ENCODE results near the gene PSMC5.
"Not testable (repeated sequence)": the region's sequence is repeated elsewhere in the genome, so short reads cannot be mapped to it uniquely, and the experiment has no call there.

The PSMC5 gene

DNA sequence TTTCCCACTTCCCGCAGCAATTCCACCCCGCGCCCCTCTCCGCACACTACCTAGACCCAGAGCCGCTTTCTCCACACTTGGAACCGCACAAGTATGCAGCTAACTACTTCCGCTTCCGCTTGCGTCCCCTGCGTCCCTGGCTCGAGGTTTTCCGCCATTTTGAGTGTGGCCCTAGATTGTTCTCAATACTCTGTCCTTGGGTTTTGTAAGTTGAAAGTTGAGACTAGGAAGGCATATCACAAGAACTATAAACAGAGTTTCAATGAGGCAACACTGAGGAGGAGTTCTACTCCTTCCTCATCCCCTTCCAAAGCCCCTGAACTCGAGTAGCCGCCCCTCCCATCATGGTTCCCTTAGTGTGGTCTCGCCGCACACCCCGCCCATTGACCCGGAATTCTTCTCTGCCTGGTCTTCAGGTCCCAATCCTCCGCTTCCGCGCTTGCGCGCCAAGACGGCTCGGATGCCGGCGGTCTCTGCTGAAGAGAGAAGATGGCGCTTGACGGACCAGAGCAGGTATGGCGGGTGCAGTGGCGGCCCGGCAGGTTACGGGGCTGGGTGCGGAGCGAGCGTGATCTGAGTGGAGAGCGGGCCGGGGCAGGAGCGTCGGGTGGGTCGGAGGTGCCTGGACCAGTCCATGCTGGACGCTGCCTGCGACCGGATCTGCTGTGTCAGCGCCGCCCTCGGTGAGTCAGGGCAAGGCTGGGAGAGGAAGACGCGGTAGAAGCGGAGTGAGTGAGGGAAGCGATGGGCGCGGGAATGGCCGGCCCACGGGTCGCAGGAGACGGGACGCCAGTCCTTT lies at the start of gene PSMC5, which contains the start of gene FTSJ3:
Gene PSMC5 (plus strand): TSS at position 430 of the 799 bp plus-strand sequence. CDS start 60 bp downstream, at position 490.
Gene FTSJ3 (minus strand): TSS at position 662 of the 799 bp plus-strand sequence. CDS start 761 bp downstream, outside the sequence.
- no peak for FAIRE-seq

DNA sequence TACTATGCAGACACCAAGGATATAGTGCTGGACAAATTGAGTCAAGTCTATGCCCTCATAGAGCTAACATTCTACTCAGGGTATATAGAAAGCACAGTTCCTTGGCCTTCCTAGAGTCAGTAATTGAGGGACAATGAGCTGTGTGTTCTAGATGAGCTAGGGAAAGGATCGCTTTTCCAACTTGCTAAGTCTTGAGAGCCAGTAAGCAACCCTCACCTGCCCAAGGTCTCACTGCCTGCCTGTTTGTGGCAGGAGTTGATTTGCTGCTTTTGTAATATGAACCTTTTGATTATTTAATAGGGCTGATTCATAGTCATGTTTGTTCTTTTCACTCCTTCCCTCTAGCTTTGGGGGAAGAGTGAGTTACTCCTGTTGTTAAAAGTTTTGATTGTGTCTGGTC lies 46.7 kb upstream of the PSMC5 start:
- no peak for FAIRE-seq

DNA sequence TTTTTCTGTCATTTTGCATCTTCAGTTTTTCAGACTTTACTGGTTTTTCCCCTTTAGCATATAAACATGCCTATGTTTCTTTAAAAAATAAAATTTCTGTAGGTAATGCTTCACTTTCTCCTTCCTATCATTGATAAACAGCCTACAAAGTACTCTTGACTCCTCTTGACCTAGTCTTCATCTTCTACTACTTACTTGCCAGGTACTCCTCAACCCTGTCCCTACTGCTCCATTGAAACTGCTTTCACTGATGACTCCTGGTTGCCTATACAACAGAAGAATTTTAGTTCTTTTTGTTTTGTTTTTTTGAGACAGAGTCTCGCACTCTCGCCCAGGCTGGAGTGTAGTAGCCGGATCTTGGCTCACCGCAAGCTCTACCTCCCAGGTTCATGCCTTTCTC lies 46.3 kb upstream of the PSMC5 start:
- FAIRE-seq: no peak

DNA sequence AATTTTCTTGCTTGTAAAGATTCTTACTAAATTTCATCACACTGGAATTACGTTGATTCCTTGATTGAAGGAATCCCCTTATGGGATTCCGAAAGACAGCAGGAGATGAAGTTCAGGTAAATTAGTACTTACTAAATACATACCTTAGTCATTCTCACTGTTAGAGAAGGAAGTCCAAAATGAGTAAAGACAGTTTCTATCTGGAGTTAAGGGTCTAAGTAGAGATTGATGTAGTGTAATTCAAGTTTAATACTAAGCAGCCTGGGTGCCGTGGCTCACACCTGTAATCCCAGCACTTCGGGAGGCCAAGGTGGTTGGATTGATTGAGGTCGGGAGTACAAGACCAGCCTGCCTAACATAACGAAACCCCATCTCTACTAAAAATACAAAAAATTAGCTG lies 43.7 kb upstream of the PSMC5 start:
- FAIRE-seq: no peak

DNA sequence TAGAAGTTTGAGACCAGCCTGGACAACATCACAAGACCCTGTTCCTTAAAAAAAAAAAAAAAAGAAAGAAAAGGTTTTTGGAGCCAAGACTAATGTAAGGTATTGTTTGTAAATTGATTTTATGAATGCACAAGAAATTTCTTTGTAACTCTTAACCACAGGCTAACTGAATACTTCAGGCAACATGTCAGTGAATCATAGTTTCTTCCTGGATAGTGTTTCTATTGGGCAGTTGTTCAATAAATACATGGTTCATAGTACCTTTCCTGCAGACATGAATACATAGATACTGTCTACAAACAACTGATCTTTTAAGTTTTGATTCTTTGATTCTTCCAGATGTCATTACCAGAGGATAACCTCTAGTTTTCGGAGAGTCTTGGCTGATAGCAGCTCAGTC lies 41.7 kb upstream of the PSMC5 start:
- FAIRE-seq: no peak

DNA sequence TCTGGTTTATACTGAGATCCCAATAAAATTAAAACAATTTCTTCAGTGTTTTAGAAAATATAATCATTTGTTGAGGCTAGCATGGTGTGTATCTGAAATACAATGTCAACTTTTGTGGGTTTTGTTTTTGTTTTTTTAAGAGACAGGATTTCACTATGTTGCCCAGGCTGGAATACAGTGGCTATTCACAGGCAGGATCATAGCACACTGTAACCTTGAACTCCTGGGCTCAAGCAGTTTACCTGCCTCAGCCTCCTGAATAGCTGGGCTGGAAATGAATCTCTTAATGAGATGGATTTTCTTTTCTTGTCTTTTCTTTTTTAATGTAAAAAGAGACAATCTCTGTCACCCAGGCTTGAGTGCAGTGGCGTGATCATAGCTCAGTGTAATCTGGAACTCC lies 41.1 kb upstream of the PSMC5 start:
- FAIRE-seq: no peak

DNA sequence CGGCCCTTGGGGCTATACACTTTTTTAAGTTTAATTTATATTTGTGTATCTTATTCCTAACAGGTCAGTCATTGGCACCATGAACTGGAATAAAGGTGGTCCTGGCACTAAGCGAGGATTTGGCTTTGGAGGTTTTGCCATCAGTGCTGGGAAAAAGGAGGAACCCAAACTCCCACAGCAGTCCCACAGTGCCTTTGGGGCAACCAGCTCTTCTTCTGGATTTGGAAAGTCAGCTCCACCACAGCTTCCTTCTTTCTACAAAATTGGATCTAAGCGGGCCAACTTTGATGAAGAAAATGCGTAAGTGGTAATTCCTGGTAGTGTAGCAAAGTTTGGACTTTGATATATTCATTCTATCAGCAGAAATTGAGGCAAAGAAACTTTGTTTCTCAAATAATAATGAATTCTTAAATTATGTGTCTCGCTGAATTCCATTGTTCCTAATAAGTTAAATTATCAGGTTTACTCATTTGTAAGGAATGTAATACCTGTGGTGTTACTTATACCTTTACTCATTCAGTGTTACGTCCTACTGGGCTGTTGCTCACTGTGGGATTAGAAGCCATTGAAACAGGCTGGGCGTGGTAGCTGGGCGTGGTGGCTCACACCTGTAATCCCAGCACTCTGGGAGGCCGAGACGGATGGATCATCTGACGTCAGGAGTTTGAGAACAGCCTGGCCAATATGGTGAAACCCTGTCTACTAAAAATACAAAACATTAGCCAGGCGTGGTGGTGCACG lies 40.1 kb upstream of the PSMC5 start:
- FAIRE-seq: no peak

DNA sequence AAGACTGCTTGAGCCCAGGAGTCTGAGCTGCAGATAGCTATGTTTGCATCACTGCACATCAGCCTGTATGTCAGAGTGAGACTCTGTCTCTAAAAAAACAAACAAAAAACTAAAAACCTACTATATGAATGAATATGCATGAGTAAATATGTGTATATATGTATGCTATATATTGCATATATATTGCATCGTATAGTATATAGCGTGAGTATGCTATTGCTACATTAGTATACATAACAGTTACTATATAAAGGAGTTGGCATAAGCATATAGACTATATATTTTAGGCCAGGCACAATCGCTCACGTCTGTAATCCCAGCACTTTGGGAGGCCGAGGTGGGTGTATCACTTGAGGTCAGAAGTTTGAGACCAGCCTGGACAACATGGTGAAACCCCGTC lies 37.2 kb upstream of the PSMC5 start:
- FAIRE-seq: no peak

DNA sequence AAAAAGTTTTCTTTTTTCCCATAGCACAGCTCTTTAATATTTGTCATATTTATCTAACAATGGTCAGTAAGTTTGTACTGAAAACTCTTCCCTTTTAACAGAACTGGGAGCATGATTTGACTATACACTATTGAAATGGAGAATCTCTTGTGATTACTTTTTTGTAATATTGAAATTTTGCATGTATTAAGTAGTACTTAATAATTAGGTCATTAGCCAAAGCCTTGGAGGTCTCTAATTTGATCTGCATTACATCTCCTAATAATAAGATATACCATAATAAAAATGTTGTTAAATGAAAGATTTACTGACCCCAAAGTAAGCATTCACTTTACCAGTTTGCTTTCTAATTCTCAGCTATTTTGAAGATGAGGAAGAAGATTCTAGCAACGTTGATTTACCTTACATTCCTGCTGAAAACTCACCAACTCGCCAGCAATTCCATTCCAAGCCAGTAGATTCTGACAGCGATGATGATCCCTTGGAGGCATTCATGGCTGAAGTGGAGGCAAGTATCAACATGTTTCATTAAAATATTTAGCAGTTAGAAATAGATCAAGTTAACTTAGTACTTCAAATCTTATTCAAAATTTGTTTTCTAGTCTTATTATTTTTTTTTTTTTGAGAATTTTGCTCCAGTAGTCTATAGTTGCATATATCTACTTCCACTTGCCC lies 35.0 kb upstream of the PSMC5 start:
- FAIRE-seq: no peak

DNA sequence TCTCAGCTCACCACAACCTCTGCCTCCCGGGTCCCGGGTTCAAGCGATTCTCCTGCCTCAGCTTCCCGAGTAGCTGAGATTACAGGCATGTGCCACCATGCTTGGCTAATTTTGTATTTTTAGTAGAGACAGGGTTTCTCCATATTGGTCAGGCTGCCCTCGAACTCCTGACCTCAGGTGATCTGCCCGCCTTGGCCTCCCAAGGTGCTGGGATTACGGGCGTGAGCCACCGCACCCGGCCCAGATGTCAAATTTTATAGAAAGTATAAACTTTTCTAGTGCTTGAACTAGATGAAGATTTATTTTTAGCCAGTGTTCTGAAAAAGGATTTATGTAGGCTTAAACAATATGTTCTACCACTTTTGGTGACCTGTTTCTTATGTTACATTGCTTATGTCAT lies 30.9 kb upstream of the PSMC5 start:
- FAIRE-seq: not testable (repeated sequence)

DNA sequence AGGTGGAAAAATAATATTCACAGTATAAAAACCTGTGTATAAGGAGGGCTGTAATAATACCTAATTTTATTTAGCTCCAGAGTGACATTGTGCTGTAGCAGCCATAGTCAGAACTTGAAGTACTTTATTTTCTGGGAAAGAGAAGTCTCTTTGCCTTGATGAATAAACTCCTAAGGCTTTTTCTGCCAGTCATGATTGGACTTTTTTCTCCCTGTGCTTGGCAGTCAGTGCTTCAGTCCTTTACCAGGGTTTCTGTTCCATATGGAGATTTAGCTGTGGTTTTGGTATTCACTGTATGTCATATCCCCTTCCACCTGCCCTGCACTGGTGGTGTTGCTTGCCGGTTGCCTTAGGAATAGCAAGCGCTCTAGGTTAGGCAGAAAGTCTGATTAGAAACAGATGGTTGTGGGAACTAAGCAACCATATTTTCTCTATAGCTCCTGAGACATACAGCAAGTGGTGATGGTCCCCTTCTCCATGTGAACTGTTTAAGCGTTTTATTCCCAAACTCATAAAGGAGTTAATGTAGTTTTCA lies 28.6 kb upstream of the PSMC5 start:
- no peak for FAIRE-seq

DNA sequence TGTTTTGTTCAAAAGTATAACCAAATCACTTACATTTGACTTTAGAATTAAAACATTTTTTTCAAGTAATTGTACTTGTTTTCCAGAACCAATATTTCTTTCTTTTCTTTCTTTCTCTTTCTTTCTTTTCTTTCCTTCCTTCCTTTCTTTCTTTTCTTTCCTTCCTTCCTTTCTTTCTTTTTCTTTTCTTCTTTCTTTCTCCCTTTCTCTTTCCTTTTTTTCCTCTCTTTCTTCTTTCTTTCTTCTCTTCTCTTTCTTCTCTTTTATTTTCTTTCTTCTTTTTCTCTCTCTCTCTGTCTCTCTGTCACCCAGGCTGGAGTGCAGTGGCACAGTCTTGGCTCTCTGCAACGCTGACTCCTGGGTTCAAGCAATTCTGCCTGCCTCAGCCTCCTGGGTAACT lies 26.4 kb upstream of the PSMC5 start:
- no peak for FAIRE-seq

DNA sequence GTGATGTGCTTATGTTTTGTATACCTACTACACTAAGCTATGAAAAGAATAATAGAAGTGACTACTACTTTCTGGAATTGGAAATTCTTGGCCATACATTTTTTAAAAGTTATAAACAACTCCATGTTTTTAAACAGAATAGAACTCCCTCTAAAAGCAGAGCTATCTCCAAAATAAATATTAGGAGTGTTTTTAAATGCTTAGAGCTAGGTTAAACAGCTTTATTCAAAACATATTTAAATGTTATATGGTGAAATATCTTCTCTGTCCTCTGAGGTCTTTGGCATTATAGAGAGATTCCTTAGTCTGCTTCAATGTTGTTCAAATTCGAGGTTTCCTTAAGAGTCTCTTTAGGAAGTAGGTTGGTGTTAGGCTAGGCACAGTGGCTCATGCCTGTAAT lies 22.9 kb upstream of the PSMC5 start:
- no peak for FAIRE-seq

DNA sequence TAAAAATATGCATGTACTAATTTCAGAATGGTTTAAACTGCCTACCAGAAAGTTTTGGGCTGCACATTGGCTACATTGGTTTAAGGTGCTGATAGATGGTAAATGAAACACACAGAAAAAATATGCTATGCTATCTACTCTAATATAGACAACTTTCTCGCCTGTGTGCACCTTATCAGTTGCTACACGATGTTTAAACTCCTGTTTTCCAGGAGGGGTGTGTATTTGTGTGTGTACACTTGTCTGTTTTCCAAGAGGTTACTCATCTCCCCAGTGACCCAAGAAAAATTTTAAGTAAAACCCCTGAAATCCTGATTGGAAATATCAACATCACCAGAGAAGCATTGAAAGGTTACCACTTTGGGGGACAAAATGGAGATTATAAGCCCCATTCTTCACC lies 21.6 kb upstream of the PSMC5 start:
- no peak for FAIRE-seq

DNA sequence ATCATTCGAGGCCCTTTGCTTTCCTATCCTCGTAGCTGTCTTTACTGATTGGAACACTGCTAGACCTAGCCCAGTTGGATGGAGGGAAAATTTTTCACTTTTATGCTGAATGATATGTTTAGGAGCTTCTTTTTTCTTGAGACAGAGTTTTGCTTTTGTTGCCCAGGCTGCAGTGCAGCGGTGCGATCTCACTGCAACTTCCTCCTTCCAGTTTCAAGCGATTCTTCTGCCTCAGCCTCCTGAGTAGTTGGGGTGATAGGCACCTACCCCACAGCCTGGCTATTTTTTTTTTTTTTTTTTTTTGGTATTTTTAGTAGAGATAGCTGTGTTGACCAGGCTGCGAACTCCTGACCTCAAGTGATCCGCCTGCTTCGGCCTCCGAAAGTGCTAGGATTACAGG lies 17.3 kb upstream of the PSMC5 start:
- FAIRE-seq: no peak

DNA sequence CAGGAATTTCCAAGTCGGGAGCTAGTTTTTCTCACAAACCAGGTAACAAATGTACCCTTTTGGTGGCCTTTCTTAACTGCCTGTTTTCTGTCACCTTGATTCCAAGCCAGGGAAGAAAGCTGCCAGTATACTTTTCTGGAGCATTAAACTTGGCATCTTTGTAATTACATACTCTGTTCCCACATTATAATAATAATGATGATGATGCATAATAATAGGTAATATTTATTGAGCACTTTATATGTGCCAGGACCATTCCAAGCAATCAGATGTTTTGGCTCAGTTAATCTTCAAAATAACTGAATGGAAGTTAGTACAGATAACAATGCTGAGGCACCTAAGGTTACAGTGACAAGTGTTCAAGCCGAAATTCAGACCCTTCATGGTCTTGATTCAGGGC lies 11.1 kb upstream of the PSMC5 start:
- FAIRE-seq: no peak

DNA sequence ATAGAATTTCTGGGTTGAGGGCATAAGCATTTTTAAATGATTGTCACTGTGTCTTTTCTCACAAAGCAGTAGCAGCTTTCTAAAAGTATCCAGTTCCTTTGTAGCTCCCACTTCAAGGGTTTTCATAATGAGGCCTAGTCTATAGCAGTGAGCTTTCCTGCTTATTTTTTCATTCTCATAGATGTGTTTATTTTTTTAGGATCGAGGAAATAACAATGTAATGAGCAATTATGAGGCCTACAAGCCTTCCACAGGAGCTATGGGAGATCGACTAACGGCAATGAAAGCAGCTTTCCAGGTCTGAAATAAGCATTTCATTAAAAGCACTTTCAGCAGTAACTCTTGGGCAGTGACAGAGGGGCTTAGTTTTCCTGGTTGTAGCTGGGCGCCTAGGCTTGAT lies 10.6 kb upstream of the PSMC5 start:
- FAIRE-seq: no peak

DNA sequence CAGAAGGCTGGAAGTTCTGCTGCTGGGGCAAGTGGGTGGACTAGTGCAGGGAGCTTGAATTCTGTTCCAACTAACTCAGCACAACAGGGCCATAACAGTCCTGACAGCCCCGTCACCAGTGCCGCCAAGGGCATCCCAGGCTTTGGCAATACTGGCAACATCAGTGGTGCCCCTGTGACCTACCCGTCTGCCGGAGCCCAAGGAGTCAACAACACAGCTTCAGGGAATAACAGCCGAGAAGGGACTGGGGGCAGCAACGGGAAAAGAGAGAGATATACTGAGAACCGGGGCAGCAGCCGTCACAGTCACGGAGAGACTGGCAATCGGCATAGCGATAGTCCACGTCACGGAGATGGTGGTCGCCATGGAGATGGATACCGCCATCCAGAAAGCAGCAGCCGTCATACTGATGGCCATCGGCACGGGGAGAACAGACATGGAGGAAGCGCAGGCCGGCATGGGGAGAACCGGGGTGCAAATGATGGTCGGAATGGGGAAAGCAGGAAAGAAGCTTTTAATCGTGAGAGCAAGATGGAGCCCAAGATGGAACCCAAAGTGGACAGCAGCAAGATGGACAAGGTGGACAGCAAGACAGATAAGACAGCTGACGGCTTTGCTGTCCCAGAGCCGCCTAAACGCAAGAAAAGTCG lies 9.4 kb upstream of the PSMC5 start:
- no peak for FAIRE-seq

DNA sequence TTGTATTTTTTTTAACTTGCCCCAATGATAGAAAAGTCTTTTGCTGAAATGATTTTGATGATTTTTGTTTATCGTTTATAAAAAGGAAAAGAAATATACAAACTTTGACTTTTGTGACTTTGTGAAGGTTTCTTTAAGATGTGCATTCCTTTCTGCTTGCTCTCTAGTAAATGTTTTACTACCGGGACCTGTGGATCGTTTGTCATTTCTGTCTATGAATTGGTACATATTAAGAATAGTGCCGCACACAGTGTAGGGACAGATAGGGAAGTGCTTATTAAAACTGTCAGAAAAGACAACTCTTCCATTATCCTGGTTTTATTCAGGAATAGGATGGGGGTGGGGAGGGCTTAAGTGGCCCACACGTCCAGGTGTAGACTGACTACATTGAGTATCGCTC lies 8.1 kb upstream of the PSMC5 start:
- no peak for FAIRE-seq

DNA sequence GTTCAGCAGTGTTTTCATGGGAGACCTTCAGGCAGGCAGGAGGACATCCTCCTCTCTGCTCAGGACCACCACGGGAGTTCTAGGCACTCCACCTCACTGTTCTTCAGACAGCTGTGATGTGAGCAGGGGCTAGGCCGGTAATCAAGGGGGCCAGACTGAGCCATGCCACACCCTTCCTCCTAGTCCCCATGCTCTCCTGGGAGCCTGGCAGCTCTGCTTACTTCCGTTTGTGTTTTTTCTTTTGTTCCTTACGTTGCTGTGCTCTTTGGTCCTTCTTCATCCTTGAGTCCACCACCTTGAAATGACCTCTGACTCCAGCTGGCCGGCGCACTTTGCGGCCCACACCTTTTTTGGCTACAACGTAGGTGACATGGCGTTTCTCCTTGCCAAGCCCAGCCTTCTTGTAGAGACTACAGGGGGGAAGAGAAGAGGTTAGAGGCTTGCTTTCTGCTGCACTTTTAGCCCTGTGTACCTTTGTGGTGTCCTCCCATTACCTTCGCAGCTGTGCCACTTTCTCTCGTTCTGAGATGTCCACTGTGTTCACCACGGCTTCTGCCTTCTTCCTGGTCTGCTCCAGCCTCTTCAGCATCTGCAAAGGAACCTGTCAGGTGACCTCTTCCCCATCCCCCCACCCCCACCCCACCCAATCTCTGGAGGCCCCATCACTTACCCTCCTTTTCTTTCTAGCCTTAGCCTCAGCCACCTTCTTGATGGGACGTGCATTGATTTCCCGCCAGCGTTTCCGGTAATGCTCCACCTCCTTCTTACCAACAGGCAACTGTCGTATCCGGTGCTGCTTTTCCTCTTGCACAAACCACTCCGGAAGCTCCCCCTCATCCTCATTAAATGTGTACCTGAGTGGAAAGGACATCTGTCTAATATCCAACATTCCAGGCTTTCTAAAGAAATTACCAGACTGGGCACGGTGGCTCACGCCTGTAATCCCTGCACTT lies 7.4 kb upstream of the PSMC5 start:
- FAIRE-seq: no peak

DNA sequence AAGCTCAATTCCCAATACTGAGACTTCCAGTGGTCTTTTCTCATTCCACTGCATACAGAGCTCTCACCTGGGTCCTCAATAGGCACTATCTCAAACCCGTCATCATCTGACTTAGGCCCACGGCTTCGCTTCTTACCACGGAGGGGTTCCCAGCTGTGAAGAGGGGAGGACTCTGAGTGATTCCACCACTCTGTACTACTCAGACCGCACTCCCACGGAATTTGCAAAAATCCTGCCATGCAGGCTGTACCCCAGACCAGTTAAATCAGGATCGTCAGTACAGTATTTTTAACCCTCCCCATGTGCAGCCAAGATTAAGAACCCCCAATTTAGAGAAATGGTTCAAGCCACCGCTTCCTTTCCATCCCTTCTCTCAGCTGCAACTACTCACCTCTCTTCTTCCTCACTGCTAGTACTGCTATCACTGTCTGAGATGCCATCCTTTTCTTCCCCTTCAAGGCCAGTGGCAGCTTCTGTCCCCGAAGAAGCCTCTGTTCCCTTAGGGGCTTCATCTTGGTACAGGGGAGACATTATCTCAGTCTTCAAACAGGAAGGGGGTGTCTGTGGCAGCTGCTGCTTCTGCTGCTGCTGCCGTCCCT lies 6.2 kb upstream of the PSMC5 start:
- no peak for FAIRE-seq
